CD4-positive, alpha-beta T cell treated with Interleukin-4 for 4 hours (primary cell): Measurements from ENCODE around the gene ZNF789.
A peak's percentile ranks its signal among the peaks of the same experiment; 100 is the strongest.

Experiments used
- DNase-seq: peaks from one replicate; pipeline ENCODE4 v3.0.0-alpha.2; 2020

The ZNF789 gene

GRCh38 chr7:99514050-99514449, 41.4 kb downstream of the ZNF789 start:
- DNase-seq, result no peak

- DNase-seq, result no peak
Measured at GRCh38 chr7:99521399-99521798, 48.7 kb downstream of the ZNF789 start.

GRCh38 chr7:99525713-99526440, 53.2 kb downstream of the ZNF789 start:
- DNase-seq, result peak; percentile 10

GRCh38 chr7:99531354-99531765, 58.7 kb downstream of the ZNF789 start:
- no peak for DNase-seq

- DNase-seq, result no peak
Measured at GRCh38 chr7:99535667-99536066, 63.0 kb downstream of the ZNF789 start.
